Breast epithelium (tissue), 3 donors: ENCODE measurements around the gene RSU1.

Experiments used
- CTCF ChIP-seq, 3 donors: fragments of 450-650 bp; IDR thresholded peaks; one replicate each; pipeline ENCODE4 v1.5.1; 2016 to 2017; ENCODE audit warnings: antibody characterized with exemption in 3 of 3, mild to moderate bottlenecking in 3 of 3, moderate library complexity in 3 of 3
- POLR2A ChIP-seq: fragments of 450-650 bp; IDR thresholded peaks from one replicate; pipeline ENCODE4 v1.6.1; 2016; ENCODE audit warnings: antibody characterized with exemption, mild to moderate bottlenecking, moderate library complexity
- POLR2AphosphoS5 ChIP-seq, 3 donors: sonication (generic); formaldehyde crosslinking; IDR thresholded peaks; one replicate each; pipeline ENCODE4 v1.6.1; 2017; ENCODE audit warnings: antibody characterized with exemption in 3 of 3

DNA sequence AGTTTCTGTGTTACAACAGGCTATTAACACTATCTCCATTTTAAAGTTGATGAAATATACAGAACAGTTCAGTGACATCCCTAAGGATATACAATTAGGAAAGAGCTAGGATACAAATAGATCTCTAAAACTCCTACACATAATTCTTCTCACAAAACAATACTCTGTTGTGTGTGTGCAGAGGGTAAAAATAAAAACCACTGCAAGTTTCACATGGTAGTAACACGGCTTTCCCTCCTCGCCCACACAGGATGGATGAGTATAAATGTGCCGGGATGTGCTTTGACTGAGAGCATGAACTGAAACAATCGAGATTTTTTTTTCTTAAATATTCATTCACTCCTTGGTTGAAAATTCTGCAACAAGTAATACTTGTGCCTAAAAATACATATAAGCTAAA is 164.0 kb downstream of the RSU1 start:
- TF ChIP-seq POLR2AphosphoS5 (IDR thresholded peaks at IDR 0.05) (no peak), CTCF (IDR thresholded peaks at IDR 0.05) (no peak), POLR2A (no peak)
